Measurements from ENCODE around the gene MPHOSPH10. TPM values are rescaled to one million over a fixed set of nuclear protein-coding genes. Genes with fewer than 3 reads are reported as not detected.

MPHOSPH10 gene
- total and polyA plus RNA-seq, 3 donors from 2014 or later = 6.4 to 25.6 (median 19.9) TPM

DNA sequence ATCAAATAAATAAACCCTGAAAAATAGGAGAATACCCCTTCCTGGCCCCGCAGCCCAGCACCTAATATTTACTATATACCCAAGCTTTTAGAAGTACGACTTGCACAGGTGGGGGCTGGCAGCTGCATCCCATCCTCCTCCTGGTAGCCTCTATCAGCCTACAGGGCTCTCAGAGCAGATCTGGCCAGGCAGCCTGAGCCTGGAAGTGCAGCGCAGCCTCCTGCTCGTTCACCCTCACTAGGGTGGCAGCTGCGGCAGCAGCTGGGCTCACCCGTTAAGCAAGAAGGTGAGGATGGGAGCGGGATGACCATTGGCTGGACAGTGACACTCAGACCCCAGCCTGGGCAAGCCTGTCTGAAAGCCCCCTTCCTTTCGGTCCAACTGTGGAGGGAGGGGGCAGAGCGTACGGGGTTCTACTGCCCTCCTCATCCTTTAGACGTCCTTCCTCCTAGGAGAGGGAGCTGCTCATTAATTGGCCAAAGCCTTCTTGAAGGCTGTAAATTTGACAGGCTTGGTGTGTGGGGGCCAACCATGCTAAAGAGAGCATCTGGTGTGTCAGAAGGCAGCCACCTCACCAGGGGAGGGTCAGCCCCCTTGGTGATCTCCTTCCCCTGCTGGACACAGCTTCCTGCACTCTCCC is 23.3 kb downstream of the MPHOSPH10 start:
- no peaks in the 10 kb centered on the region for H3K36me3 ChIP-seq (ENCODE audit: low read depth, missing control alignments)

DNA sequence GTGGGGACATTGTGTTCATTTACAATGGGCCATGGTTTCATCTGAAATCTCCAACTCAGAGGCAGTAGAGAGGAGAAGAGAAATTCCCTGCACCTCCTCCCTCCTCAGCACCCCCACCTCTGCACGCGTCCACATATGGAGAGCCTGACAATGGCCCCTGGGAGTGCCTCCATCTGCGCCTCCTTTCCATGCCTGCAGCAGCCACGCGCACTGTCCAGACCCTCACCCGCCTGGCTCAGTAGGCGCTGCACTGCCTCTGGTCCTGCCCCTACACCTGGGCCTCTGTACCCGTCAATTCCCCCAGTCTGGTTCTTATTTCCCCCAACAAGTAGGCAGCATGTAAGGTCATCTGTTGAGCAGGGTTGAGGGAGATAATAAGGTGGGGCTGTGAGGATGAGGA is 23.8 kb downstream of the MPHOSPH10 start:
- no peak for TF ChIP-seq POLR2A (IDR thresholded peaks at IDR 0.05)
- TF ChIP-seq, protein P1, sequence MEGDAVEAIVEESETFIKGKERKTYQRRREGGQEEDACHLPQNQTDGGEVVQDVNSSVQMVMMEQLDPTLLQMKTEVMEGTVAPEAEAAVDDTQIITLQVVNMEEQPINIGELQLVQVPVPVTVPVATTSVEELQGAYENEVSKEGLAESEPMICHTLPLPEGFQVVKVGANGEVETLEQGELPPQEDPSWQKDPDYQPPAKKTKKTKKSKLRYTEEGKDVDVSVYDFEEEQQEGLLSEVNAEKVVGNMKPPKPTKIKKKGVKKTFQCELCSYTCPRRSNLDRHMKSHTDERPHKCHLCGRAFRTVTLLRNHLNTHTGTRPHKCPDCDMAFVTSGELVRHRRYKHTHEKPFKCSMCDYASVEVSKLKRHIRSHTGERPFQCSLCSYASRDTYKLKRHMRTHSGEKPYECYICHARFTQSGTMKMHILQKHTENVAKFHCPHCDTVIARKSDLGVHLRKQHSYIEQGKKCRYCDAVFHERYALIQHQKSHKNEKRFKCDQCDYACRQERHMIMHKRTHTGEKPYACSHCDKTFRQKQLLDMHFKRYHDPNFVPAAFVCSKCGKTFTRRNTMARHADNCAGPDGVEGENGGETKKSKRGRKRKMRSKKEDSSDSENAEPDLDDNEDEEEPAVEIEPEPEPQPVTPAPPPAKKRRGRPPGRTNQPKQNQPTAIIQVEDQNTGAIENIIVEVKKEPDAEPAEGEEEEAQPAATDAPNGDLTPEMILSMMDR (IDR thresholded peaks at IDR 0.05) = no peak

More for the DNA sequence above, 23.3 kb downstream of the MPHOSPH10 start:
- H3K4me1 ChIP-seq = no peaks in the 10 kb centered on the region
- no peak for DNase-seq
- H3K27me3 ChIP-seq = no peaks in the 10 kb centered on the region
- WGBS, 2 donors = 71 to 72% methylated on average over 8 to 11 of the region's 11 CpGs
- TF ChIP-seq, protein P1 (IDR thresholded peaks at IDR 0.05) = no peak
- TF ChIP-seq POLR2A (IDR thresholded peaks at IDR 0.05) = no peak
- intact Hi-C loops (cut with DNase I; ENCODE audit: low total_unique reads) = no loop called here
- no peak overlapping the region for H3K27ac ChIP-seq
- H3K9me3 ChIP-seq = no peaks in the 10 kb centered on the region
- no peak overlapping the region for H3K4me3 ChIP-seq

DNA sequence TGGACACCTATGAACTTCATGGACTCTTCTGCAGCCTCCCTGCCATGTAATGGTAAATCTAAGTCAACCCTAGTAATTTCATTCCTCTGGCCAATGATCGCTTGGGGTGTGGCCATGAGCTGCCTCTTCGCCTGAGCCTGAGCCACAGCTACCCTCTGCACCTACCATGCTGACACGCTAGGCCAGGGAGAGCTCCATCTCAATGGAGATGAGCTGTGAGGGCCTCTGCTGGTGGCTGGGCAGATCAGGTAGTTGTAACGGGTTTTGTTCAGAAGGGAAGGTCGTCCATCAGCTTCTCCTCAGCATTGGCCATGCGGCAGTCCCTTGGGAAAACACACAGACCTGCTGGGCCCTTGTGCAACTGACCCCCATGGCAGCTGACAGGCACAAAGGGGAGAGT is 24.4 kb downstream of the MPHOSPH10 start:
- DNase-seq = no peak
- TF ChIP-seq, protein P1 (IDR thresholded peaks at IDR 0.05) = no peak
- no peak overlapping the region for H3K4me3 ChIP-seq
- H3K27ac ChIP-seq = no peak overlapping the region
- H3K4me1 ChIP-seq = no peaks in the 10 kb centered on the region
- no peaks in the 10 kb centered on the region for H3K27me3 ChIP-seq
- WGBS, 2 donors = 78 to 82% methylated on average over 5 to 6 of the region's 6 CpGs
- intact Hi-C loops (cut with DNase I; ENCODE audit: low total_unique reads) = no loop called here
- no peaks in the 10 kb centered on the region for H3K36me3 ChIP-seq (ENCODE audit: low read depth, missing control alignments)
- H3K9me3 ChIP-seq = no peaks in the 10 kb centered on the region

More for the DNA sequence above, 23.8 kb downstream of the MPHOSPH10 start:
- intact Hi-C loops (cut with DNase I; ENCODE audit: low total_unique reads) = no loop called here
- H3K36me3 ChIP-seq (ENCODE audit: low read depth, missing control alignments) = no peaks in the 10 kb centered on the region
- H3K9me3 ChIP-seq = no peaks in the 10 kb centered on the region
- WGBS, 2 donors = 84 to 98% methylated on average over 8 of the region's 8 CpGs
- H3K27me3 ChIP-seq = no peaks in the 10 kb centered on the region
- H3K27ac ChIP-seq = no peak overlapping the region
- no peak for DNase-seq
- H3K4me3 ChIP-seq = no peak overlapping the region
- H3K4me1 ChIP-seq = no peaks in the 10 kb centered on the region

DNA sequence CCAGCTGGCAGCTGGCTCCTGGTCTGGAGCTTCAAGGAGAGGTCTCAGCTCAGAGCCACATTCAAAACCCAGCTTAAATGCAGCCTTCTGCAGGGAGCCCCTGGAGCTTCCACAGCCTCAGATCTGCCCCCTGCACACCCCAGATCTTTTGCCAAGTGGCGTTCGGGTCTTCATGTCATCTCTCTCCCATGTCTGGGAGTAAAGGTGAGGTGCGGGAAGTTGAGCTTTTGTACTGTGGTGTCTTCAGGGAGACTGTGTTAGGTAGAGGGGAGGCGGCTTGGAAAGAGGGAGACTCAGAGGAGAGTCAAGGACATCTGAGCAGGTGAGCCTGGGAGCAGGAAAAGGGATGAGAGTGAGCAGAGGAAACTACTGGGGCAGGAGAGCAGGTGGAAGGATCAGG is 25.4 kb downstream of the MPHOSPH10 start:
- 97 to 99% methylated on average over 4 of the region's 4 CpGs for WGBS, 2 donors

More for the DNA sequence above, 25.4 kb downstream of the MPHOSPH10 start:
- Histone ChIP-seq H3K36me3 (ENCODE audit: low read depth, missing control alignments) (no peaks in the 10 kb centered on the region), H3K27ac (no peak overlapping the region), H3K27me3 (no peaks in the 10 kb centered on the region), H3K4me1 (no peaks in the 10 kb centered on the region), H3K4me3 (no peak overlapping the region), H3K9me3 (no peaks in the 10 kb centered on the region)
- DNase-seq = no peak
- no peak for TF ChIP-seq POLR2A (IDR thresholded peaks at IDR 0.05)
- TF ChIP-seq, protein P1 (IDR thresholded peaks at IDR 0.05) = no peak
- intact Hi-C loops (cut with DNase I; ENCODE audit: low total_unique reads) = no loop called here
